Measurements from ENCODE around the gene ICA1L. TPM values are rescaled to one million over a fixed set of nuclear protein-coding genes. Genes with fewer than 3 reads are reported as not detected.

The ICA1L gene
- total and polyA plus RNA-seq, 2 of the 8 experiments (the other 6 are each of a cell fraction or from before 2014, with no cell fraction given): 1.1 to 3.4 TPM

GRCh38 chr2:202778217-202778616 is 93.3 kb downstream of the ICA1L start:
- Histone ChIP-seq H3K56ac (replicated peaks; ENCODE audit: insufficient read length, low read depth, low read length) (no peak overlapping the region), H3K4me3 (ENCODE audit: extremely low read depth in 1 of 4, insufficient read depth in 2 of 4, low read depth in 3 of 4, low read length in 4 of 4) (no peak overlapping the region), H3K9ac (replicated peaks in 1 of 4; ENCODE audit: extremely low read depth in 1 of 4, low read depth in 3 of 4, low read length in 3 of 4) (no peak overlapping the region), H3K36me3 (ENCODE audit: control insufficient read depth in 2 of 4, insufficient read depth in 4 of 4, low read length in 3 of 4) (peaks cover 0 to 7% (median 4%) of the 10 kb centered on the region in 4 experiments; a peak in 3 of 8 replicates), H2BK5ac (ENCODE audit: low read depth, low read length) (no peak overlapping the region), H2BK15ac (ENCODE audit: low read length) (no peak overlapping the region), H4K20me1 (replicated peaks in 1 of 2; ENCODE audit: control insufficient read depth in 1 of 2, insufficient read depth in 2 of 2, low read length in 2 of 2) (peaks cover 0 to 2% of the 10 kb centered on the region in 2 experiments), H2AFZ (ENCODE audit: low read length) (no peak overlapping the region), H3K23ac (ENCODE audit: insufficient read length) (no peak overlapping the region), H3K79me2 (ENCODE audit: control insufficient read depth in 1 of 2, insufficient read depth in 2 of 2, low read length in 2 of 2) (no peaks in the 10 kb centered on the region), H3K4ac (replicated peaks; ENCODE audit: insufficient read length, low read depth, low read length) (no peak overlapping the region), H3K79me1 (ENCODE audit: low read depth, low read length) (no peaks in the 10 kb centered on the region), H3K4me1 (replicated peaks in 1 of 4; ENCODE audit: control insufficient read depth in 3 of 4, insufficient read depth in 4 of 4, low read length in 3 of 4) (no peaks in the 10 kb centered on the region), H3K4me2 (ENCODE audit: insufficient read depth in 1 of 2, low read depth in 2 of 2, low read length in 2 of 2) (no peak overlapping the region), H2BK120ac (replicated peaks; ENCODE audit: low read depth, low read length) (no peak overlapping the region), H3K14ac (ENCODE audit: insufficient read length) (no peak overlapping the region), H4K8ac (ENCODE audit: extremely low read depth, insufficient read depth, low read length) (no peak overlapping the region), H2BK20ac (ENCODE audit: low read length) (no peak overlapping the region), H3K18ac (ENCODE audit: extremely low read depth, low read length) (no peak overlapping the region), H4K91ac (replicated peaks; ENCODE audit: insufficient read length, low read length) (no peak overlapping the region), H4K5ac (ENCODE audit: insufficient read length, low read depth, low read length) (no peak overlapping the region), H3K9me3 (ENCODE audit: insufficient read depth in 2 of 2, low read depth in 1 of 2, low read length in 1 of 2) (no peaks in the 10 kb centered on the region), H3K27me3 (replicated peaks in 1 of 4; ENCODE audit: control insufficient read depth in 3 of 4, extremely low read depth in 1 of 4, insufficient read depth in 3 of 4, low read length in 3 of 4) (no peaks in the 10 kb centered on the region), H2BK12ac (ENCODE audit: low read depth, low read length) (no peak overlapping the region), H3K23me2 (ENCODE audit: low read depth, low read length) (no peaks in the 10 kb centered on the region), H3K27ac (ENCODE audit: low read depth, low read length) (no peak overlapping the region), H2AK5ac (ENCODE audit: low read depth, low read length) (no peak overlapping the region)
- TF ChIP-seq SUZ12 (IDR thresholded peaks at IDR 0.05; ENCODE audit: low read length) (no peak), TAF1 (IDR thresholded peaks at IDR 0.05; ENCODE audit: low read depth, low read length) (no peak), POU5F1 (IDR thresholded peaks at IDR 0.05; ENCODE audit: low read depth, low read length) (no peak), SRF (IDR thresholded peaks at IDR 0.05; ENCODE audit: low read depth, low read length) (no peak)
- WGBS, 2 experiments (ENCODE audit: extremely low coverage in 1 of 2, insufficient coverage in 1 of 2, insufficient read length in 1 of 2, insufficient replicate concordance in 2 of 2, low coverage in 1 of 2, low lambda C conversion rate in 2 of 2, missing lambda C conversion rate in 1 of 2): 93% methylated on average over 2 of the region's 2 CpGs; no CpG with 5 or more reads in 1 of the 2 experiments
- ChIA-PET POLR2A (ENCODE audit: partially characterized antibody) (no interaction called here), CTCF (ENCODE audit: partially characterized antibody) (no interaction called here)
- DNase-seq (ENCODE audit: low read depth in 1 of 2, low spot score in 2 of 2): no peak
- no peak for FAIRE-seq
